COLO829 (cell line): Measurements from ENCODE around the gene TCF7L2.

ENCODE experiments used
- DNase-seq: peaks from one replicate; pipeline ENCODE4 v3.0.0; 2012; ENCODE audit warnings: low spot score

Gene TCF7L2

GRCh38 chr10:112948196-112948595 is 1.9 kb upstream of the TCF7L2 start:
- no peak for DNase-seq

GRCh38 chr10:112949143-112949823 is 764 bp upstream of the TCF7L2 start:
- DNase-seq, result peak; percentile 33

- no peak for DNase-seq
These were observed 789 bp downstream of the TCF7L2 start for GRCh38 chr10:112950714-112951358.

- DNase-seq, result no peak
These were observed 1.6 kb downstream of the TCF7L2 start for GRCh38 chr10:112951359-112952281.

- DNase-seq, result no peak
These were observed 2.5 kb downstream of the TCF7L2 start for GRCh38 chr10:112952282-112953173.

GRCh38 chr10:112953174-112954159 is 3.4 kb downstream of the TCF7L2 start:
- DNase-seq, result no peak

GRCh38 chr10:112954974-112955581 is 5.0 kb downstream of the TCF7L2 start:
- no peak for DNase-seq

GRCh38 chr10:112955582-112956421 is 5.8 kb downstream of the TCF7L2 start:
- no peak for DNase-seq

- no peak for DNase-seq
These were observed 6.7 kb downstream of the TCF7L2 start for GRCh38 chr10:112956631-112957350.

- DNase-seq, result no peak
These were observed 7.6 kb downstream of the TCF7L2 start for GRCh38 chr10:112957640-112958092.

GRCh38 chr10:112958275-112958995 is 8.4 kb downstream of the TCF7L2 start:
- no peak for DNase-seq

GRCh38 chr10:112959207-112959838 is 9.3 kb downstream of the TCF7L2 start:
- DNase-seq, result peak; percentile 62

GRCh38 chr10:112960151-112960681 is 10.2 kb downstream of the TCF7L2 start:
- no peak for DNase-seq

- no peak for DNase-seq
These were observed 11.6 kb downstream of the TCF7L2 start for GRCh38 chr10:112961609-112962008.

- DNase-seq, result no peak
These were observed 12.3 kb downstream of the TCF7L2 start for GRCh38 chr10:112962343-112962742.

GRCh38 chr10:112963835-112964234 is 13.8 kb downstream of the TCF7L2 start:
- no peak for DNase-seq

- no peak for DNase-seq
These were observed 14.4 kb downstream of the TCF7L2 start for GRCh38 chr10:112964482-112964881.
